ENCODE results near the gene RPIA.

GRCh38 chr2:88764850-88765153, 73.3 kb downstream of the RPIA start:
- TF ChIP-seq CTCF (IDR thresholded peaks at IDR 0.05) (no peak), POLR2A (IDR thresholded peaks at IDR 0.05) (no peak)

Data from testis (tissue), 2 donors.